ENCODE results near the gene CSRNP3.

Gene CSRNP3, protein sequence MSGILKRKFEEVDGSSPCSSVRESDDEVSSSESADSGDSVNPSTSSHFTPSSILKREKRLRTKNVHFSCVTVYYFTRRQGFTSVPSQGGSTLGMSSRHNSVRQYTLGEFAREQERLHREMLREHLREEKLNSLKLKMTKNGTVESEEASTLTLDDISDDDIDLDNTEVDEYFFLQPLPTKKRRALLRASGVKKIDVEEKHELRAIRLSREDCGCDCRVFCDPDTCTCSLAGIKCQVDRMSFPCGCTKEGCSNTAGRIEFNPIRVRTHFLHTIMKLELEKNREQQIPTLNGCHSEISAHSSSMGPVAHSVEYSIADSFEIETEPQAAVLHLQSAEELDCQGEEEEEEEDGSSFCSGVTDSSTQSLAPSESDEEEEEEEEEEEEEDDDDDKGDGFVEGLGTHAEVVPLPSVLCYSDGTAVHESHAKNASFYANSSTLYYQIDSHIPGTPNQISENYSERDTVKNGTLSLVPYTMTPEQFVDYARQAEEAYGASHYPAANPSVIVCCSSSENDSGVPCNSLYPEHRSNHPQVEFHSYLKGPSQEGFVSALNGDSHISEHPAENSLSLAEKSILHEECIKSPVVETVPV

GRCh38 chr2:165469417-165469816 lies at the start of gene CSRNP3:
CSRNP3 (plus strand) TSS chr2:165469698; CDS start chr2:165595066, 125,368 bp downstream.
- peak; percentile 94 for DNase-seq

GRCh38 chr2:165420231-165420630 lies 49.3 kb upstream of the CSRNP3 start:
- DNase-seq, result no peak

DNA sequence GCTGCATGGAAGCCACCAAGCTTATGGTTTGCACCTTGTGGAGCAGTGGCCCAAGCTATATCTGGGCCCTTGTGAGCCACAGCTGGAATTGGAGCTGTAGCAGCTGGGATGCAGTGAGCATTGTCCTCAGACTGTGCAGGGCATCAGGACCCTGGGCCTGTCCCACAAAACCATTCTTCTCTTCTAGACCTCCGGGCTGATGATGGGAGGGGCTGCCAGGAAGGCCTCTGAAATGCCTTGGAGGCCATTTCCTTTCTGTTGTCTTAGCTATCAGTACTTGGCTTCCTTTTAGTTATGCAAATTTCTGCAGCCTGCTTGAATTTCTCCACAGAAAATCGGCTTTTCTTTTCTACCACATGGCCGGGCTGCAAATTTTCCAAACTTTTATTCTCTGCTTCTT lies 46.4 kb upstream of the CSRNP3 start:
- DNase-seq, result no peak

GRCh38 chr2:165425556-165425955 lies 43.9 kb upstream of the CSRNP3 start:
- no peak for DNase-seq

- DNase-seq, result no peak
These were observed 41.8 kb upstream of the CSRNP3 start for GRCh38 chr2:165427686-165428085.

DNA sequence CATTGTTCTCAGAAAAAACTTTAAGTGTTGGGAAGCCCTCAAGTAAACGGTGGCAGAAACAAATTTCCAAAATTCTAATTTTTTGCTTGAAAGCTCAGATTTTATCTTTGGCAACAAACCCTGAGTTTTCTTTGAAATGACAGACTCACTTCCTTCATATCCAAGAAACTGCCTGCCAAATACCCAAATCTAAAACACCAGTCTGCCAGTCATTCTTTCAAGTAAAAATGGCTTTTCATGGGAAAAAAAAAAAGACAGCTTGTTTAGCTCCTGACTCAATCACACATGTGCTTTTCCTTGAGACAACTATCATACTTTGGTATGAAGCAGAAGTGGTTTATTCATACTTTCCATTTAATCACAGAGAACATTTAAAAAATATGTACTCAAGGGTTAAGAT lies 40.6 kb upstream of the CSRNP3 start:
- no peak for DNase-seq

DNA sequence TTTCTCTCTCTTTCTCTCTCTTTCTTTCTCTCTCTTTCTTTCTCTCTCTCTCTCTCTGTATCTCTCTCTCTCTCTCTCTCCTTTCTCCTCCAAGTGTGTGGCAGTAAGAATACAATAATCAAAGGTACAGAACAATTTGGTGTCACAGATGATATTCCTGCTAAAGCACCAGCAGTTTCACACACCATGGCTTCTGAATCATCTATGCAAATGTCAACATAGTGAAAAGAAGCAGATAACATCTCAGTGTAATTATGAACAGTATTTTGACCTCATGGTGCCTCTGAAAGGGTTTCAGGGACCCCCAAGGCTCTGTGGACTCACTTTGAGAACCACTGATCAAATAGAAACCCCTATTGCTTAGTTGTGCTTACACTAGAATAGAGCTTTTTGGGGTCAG lies 38.5 kb upstream of the CSRNP3 start:
- no peak for DNase-seq

- no peak for DNase-seq
These were observed 37.1 kb upstream of the CSRNP3 start for GRCh38 chr2:165432234-165432966.

DNA sequence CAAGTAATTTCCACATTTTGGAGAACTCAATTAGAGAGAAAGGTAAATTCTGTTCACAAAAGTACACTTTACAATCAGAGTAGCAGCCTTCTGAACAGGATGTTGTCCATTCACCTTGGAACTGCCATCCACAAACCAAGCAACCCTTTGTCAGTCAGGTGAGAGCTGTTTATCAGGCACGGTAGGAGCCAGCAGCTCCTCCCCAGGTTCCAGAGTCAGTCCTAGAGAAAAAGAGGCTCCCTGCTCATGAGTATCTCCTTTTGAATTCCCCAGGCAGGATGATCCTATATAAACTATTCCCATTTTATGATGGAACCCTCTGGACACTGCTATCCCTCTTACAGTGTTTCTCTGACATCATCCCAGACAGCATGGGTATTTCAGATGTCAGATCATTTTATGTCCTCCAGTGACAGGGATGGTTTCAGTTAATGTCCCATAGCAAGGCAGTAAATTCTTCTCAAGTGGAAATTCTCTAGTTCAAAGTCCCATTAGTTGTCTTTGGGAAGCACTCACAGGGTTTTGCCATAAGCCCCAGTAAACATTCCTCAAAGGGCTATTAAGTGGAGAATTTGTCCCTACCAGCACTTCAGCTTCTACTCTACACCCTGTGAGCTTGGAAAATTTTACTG lies 34.5 kb upstream of the CSRNP3 start:
- DNase-seq, result no peak

DNA sequence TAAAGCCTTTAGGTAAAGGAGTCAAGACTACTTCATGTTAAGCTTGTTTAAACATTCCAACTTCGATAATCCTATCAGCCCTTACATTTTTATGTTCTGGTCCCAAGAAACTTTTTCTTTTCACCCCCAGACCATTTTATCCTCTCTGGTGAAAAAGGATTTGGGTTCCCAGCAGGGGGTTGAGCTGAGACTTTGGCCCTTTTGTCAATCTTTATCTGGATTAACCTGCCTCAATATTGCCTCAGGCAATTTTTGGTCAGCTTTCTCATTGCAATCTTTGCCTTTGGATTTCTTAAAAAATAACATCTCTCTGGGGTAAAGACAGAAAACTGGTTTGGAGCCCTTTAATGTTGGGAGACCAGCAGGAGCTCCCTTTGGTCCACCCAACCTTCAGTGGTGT lies 33.9 kb upstream of the CSRNP3 start:
- DNase-seq, result no peak

DNA sequence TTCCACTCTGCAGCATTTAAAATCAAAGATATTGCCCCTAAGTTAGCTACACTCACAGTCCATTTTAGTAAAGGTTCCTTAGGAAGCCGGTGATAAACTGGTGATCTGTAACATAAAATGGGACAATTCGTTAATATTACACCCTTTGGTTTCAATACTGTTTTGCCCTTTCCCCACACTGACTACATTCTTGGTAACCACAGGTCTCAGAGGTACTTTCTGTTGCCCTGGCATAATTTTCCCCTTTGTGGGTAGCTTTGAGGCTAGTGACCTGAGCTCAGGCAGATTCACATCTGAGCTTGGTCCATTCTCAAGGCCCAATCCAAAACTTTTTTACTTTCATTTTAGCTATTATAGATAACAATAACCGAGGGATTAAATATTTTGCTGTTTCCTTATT lies 32.9 kb upstream of the CSRNP3 start:
- no peak for DNase-seq

GRCh38 chr2:165440367-165440766 lies 29.1 kb upstream of the CSRNP3 start:
- DNase-seq, result no peak

DNA sequence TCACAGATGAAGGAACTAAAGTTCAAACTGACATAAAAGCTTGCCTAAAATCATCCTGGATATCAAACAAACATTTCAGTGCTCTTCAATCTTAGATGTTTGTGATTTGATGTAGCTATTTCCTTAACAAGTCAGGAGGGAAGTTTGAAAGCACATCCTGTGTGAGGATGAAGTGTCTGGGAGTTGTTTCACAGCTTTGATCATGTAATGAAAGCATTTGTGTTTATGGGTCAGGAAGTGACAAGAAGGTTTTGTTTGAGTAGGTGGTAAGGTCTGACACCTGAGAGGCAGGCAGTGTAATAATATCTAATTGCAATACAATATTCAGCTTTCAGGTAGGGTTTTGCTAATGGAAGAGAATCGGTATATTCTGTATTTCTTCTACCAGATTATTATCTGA lies 26.0 kb upstream of the CSRNP3 start:
- DNase-seq, result no peak

GRCh38 chr2:165448406-165448805 lies 21.1 kb upstream of the CSRNP3 start:
- DNase-seq, result no peak

DNA sequence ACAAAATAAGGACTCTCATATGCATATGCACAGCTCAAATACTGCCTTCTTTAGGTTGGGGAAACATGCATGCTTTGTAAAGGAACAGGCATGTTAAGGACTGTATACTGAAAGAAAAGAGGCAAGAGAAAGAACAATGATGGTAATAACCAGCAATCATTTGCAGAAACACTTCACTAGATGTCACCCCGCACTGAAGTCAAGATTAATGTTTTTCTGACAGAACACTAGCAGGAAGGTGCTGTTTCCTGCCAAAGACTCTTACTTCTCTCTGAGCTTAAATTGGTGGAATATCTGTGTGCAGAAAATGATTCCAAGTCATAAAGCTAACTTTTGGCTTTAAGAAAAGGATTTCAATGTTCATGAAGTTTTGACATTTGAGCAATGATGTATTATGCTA lies 19.3 kb upstream of the CSRNP3 start:
- DNase-seq, result no peak

- no peak for DNase-seq
These were observed 17.2 kb upstream of the CSRNP3 start for GRCh38 chr2:165452327-165452726.

GRCh38 chr2:165453561-165454094 lies 15.9 kb upstream of the CSRNP3 start:
- no peak for DNase-seq

DNA sequence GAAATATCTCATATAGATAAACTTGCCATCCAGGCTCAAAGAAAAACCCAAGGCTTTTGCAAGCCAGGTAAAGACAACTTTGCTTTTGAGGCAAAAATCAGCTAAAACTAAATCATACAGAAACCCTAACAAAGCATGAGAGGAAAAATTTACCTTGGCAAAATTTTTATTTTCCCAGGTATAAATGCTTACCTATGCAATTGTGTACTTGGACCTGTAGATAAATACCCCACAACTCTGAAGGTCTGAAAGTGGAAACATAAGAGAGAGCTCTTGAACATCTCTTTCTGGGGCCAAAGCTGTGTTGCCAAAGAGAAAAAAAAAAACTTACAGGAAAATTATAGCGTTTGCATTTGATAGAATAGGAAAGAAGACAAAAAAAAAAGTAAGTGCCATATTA lies 14.6 kb upstream of the CSRNP3 start:
- DNase-seq, result no peak

- DNase-seq, result no peak
These were observed 13.5 kb upstream of the CSRNP3 start for GRCh38 chr2:165456027-165456426.

DNA sequence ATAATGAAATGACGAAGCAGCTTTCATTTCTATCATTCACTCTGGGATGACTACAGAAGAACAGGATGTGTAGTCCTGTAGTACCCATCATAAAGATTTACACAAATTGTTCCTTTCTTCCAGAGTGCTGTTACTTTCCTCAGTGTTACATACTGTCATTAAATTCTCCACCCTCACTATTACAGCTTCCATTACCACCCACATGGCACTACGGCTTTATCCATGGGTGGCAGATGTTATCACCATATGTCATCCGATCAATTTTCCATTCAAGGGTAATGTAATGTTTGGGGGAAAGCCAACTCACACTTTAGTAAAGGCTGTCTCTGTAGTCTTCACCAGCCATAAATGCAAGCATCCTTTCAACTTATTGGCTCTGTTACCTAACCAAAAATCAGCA lies 7.1 kb upstream of the CSRNP3 start:
- no peak for DNase-seq

- DNase-seq, result no peak
These were observed 3.1 kb upstream of the CSRNP3 start for GRCh38 chr2:165466386-165466785.

GRCh38 chr2:165467921-165468320 lies 1.6 kb upstream of the CSRNP3 start:
- no peak for DNase-seq

DNA sequence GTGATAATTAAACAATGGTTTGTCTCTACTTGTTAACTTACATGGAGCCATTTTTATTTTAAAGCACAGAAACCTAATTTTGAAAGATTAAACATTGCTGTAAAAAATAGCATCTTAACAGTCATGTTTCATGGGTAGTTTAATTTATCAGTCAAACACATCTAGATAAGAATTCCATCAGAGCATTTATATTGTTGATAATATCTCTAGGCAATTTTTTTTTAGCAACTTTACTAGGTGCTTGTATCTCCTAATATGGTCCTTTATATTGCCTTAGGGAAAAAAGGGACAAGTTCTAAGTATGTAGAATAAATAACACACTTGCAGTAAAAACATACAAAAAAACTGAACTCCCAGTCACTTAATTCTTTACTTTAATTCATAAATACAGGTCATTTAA lies 863 bp downstream of the CSRNP3 start:
- no peak for DNase-seq

Data from kidney glomerular epithelial cell (primary cell).